Measurements from ENCODE around the gene SLC5A1.
"Not testable (repeated sequence)": the region's sequence is repeated elsewhere in the genome, so short reads cannot be mapped to it uniquely, and the experiment has no call there.

SLC5A1 gene

GRCh38 chr22:32097881-32098499 lies 54.9 kb downstream of the SLC5A1 start:
- DNase-seq, result no peak

GRCh38 chr22:32100711-32101110 lies 57.6 kb downstream of the SLC5A1 start:
- DNase-seq, result no peak

- DNase-seq, result no peak
Observed at GRCh38 chr22:32103658-32104315, 60.7 kb downstream of the SLC5A1 start.

GRCh38 chr22:32106930-32107329 lies 63.9 kb downstream of the SLC5A1 start:
- DNase-seq, result peak; percentile 16

- DNase-seq, result no peak
Observed at GRCh38 chr22:32112380-32112779, 69.3 kb downstream of the SLC5A1 start.

GRCh38 chr22:32119568-32120235 lies 76.6 kb downstream of the SLC5A1 start:
- DNase-seq, result no peak

GRCh38 chr22:32120603-32121002 lies 77.5 kb downstream of the SLC5A1 start:
- no peak for DNase-seq

GRCh38 chr22:32122899-32123298 lies 79.8 kb downstream of the SLC5A1 start:
- DNase-seq, result no peak

- no peak for DNase-seq
Observed at GRCh38 chr22:32123657-32124056, 80.6 kb downstream of the SLC5A1 start.

- no peak for DNase-seq
Observed at GRCh38 chr22:32127904-32128303, 84.8 kb downstream of the SLC5A1 start.

- no peak for DNase-seq
Observed at GRCh38 chr22:32130464-32130863, 87.4 kb downstream of the SLC5A1 start.

- DNase-seq, result no peak
Observed at GRCh38 chr22:32132126-32132525, 89.1 kb downstream of the SLC5A1 start.

- no peak for DNase-seq
Observed at GRCh38 chr22:32132783-32133182, 89.7 kb downstream of the SLC5A1 start.

- DNase-seq, result not testable (repeated sequence)
Observed at GRCh38 chr22:32134796-32135195, 91.7 kb downstream of the SLC5A1 start.

GRCh38 chr22:32135958-32136357 lies 92.9 kb downstream of the SLC5A1 start:
- not testable (repeated sequence) for DNase-seq

- not testable (repeated sequence) for DNase-seq
Observed at GRCh38 chr22:32136881-32137280, 93.8 kb downstream of the SLC5A1 start.

- DNase-seq, result peak; percentile 33
Observed at GRCh38 chr22:32137731-32138324, 94.8 kb downstream of the SLC5A1 start.

- not testable (repeated sequence) for DNase-seq
Observed at GRCh38 chr22:32138576-32138975, 95.5 kb downstream of the SLC5A1 start.

- not testable (repeated sequence) for DNase-seq
Observed at GRCh38 chr22:32140688-32141087, 97.6 kb downstream of the SLC5A1 start.

GRCh38 chr22:32142600-32142999 lies 99.5 kb downstream of the SLC5A1 start:
- no peak for DNase-seq

- no peak for DNase-seq
Observed at GRCh38 chr22:32144496-32145274, 101.6 kb downstream of the SLC5A1 start.

- DNase-seq, result not testable (repeated sequence)
Observed at GRCh38 chr22:32147128-32147527, 104.1 kb downstream of the SLC5A1 start.

GRCh38 chr22:32148372-32148771 lies 105.3 kb downstream of the SLC5A1 start:
- DNase-seq, result not testable (repeated sequence)

All from stimulated activated CD4-positive, alpha-beta T cell treated with anti-CD3 and anti-CD28 coated beads, Interleukin-4, amount 100 ng/mL, for 1 hour (primary cell).